IPS DF 6.9 (cell line): Measurements from ENCODE around the gene SLC17A9.

ENCODE experiments used
- DNase-seq: peaks from one replicate; pipeline ENCODE4 v3.0.0-alpha.2; 2013; ENCODE audit warnings: low read depth, low spot score
- H3K27ac ChIP-seq: one replicate; pipeline ENCODE4 v1.5.1; 2013; ENCODE audit warnings: low read length, control low read depth
- H3K27me3 ChIP-seq: 2 replicates; pipeline ENCODE4 v1.6.1; 2013; ENCODE audit warnings: mild to moderate bottlenecking, low read length; ENCODE audit not compliant: control insufficient read depth, insufficient read depth
- H3K36me3 ChIP-seq: 2 replicates; pipeline ENCODE4 v1.6.1; 2013; ENCODE audit warnings: low read length; ENCODE audit not compliant: control insufficient read depth, insufficient read depth
- H3K4me1 ChIP-seq: 2 replicates; pipeline ENCODE4 v1.6.1; 2013; ENCODE audit warnings: low read length; ENCODE audit not compliant: control insufficient read depth, insufficient read depth
- H3K4me3 ChIP-seq: 2 replicates; pipeline ENCODE4 v1.5.1; 2013; ENCODE audit warnings: mild to moderate bottlenecking, low read length
- H3K9me3 ChIP-seq: 2 replicates; pipeline ENCODE4 v1.6.1; 2013; ENCODE audit warnings: low read length, inconsistent platforms; ENCODE audit not compliant: control insufficient read depth, insufficient read depth
- WGBS: extraction: QIAGEN DNeasy Blood & Tissue Kit; methylation state at CpG from one replicate; pipeline ENCODE4 v1.1.7; 2013; ENCODE audit warnings: mixed read lengths, missing lambda C conversion rate; ENCODE audit not compliant: insufficient read length, insufficient coverage; 5-methylcytosine and 5-hydroxymethylcytosine counted together

Gene SLC17A9

GRCh38 chr20:62979876-62980373 lies 27.4 kb downstream of the SLC17A9 start:
- H3K27me3 ChIP-seq = no peaks in the 10 kb centered on the region
- WGBS = no CpG with 5 or more reads among the region's 19 CpGs
- DNase-seq = no peak

GRCh38 chr20:62980380-62980960 lies 28.0 kb downstream of the SLC17A9 start:
- no peak overlapping the region for H3K4me3 ChIP-seq
- no peak for DNase-seq
- H3K4me1 ChIP-seq = 0 out of 2 replicates have a peak, but pooled peaks cover 5% of the 10 kb centered on the region
- no peaks in the 10 kb centered on the region for H3K9me3 ChIP-seq
- H3K27ac ChIP-seq = no peak overlapping the region
- H3K27me3 ChIP-seq = no peaks in the 10 kb centered on the region
- H3K36me3 ChIP-seq = no peaks in the 10 kb centered on the region
- WGBS = no CpG with 5 or more reads among the region's 19 CpGs

More at GRCh38 chr20:62979876-62980373, 27.4 kb downstream of the SLC17A9 start:
- Histone ChIP-seq H3K27ac (no peak overlapping the region), H3K4me1 (0 out of 2 replicates have a peak, but pooled peaks cover 5% of the 10 kb centered on the region), H3K4me3 (no peak overlapping the region), H3K9me3 (no peaks in the 10 kb centered on the region), H3K36me3 (no peaks in the 10 kb centered on the region)

- WGBS = no CpG with 5 or more reads among the region's 28 CpGs
Measured at GRCh38 chr20:62980970-62981369, 28.5 kb downstream of the SLC17A9 start.

GRCh38 chr20:62982124-62983075 lies 29.9 kb downstream of the SLC17A9 start:
- Histone ChIP-seq H3K4me1 (peaks cover 9% of the 10 kb centered on the region), H3K27ac (no peak overlapping the region)
- no CpG with 5 or more reads among the region's 21 CpGs for WGBS

More at GRCh38 chr20:62980970-62981369, 28.5 kb downstream of the SLC17A9 start:
- Histone ChIP-seq H3K27ac (no peak overlapping the region), H3K4me3 (no peak overlapping the region), H3K36me3 (no peaks in the 10 kb centered on the region), H3K9me3 (no peaks in the 10 kb centered on the region), H3K27me3 (no peaks in the 10 kb centered on the region), H3K4me1 (0 out of 2 replicates have a peak, but pooled peaks cover 5% of the 10 kb centered on the region)
- DNase-seq = no peak

GRCh38 chr20:62983210-62983609 lies 30.7 kb downstream of the SLC17A9 start:
- H3K27me3 ChIP-seq = no peaks in the 10 kb centered on the region

More at GRCh38 chr20:62982124-62983075, 29.9 kb downstream of the SLC17A9 start:
- DNase-seq = no peak
- no peaks in the 10 kb centered on the region for H3K36me3 ChIP-seq
- H3K27me3 ChIP-seq = no peaks in the 10 kb centered on the region
- no peaks in the 10 kb centered on the region for H3K9me3 ChIP-seq
- no peak overlapping the region for H3K4me3 ChIP-seq

GRCh38 chr20:62984666-62985443 lies 32.3 kb downstream of the SLC17A9 start:
- no peak for DNase-seq
- Histone ChIP-seq H3K27me3 (no peaks in the 10 kb centered on the region), H3K4me1 (peaks cover 7% of the 10 kb centered on the region), H3K9me3 (no peaks in the 10 kb centered on the region), H3K4me3 (no peak overlapping the region), H3K36me3 (no peaks in the 10 kb centered on the region), H3K27ac (no peak overlapping the region)
- WGBS = no CpG with 5 or more reads among the region's 18 CpGs

More at GRCh38 chr20:62983210-62983609, 30.7 kb downstream of the SLC17A9 start:
- no peaks in the 10 kb centered on the region for H3K9me3 ChIP-seq
- no peak for DNase-seq
- no peak overlapping the region for H3K27ac ChIP-seq
- WGBS = no CpG with 5 or more reads among the region's 6 CpGs
- no peaks in the 10 kb centered on the region for H3K36me3 ChIP-seq
- no peak overlapping the region for H3K4me3 ChIP-seq
- peaks cover 9% of the 10 kb centered on the region for H3K4me1 ChIP-seq

GRCh38 chr20:62985444-62985778 lies 32.9 kb downstream of the SLC17A9 start:
- DNase-seq = no peak
- H3K4me1 ChIP-seq = peaks cover 5% of the 10 kb centered on the region
- no peak overlapping the region for H3K27ac ChIP-seq
- H3K27me3 ChIP-seq = no peaks in the 10 kb centered on the region
- no peak overlapping the region for H3K4me3 ChIP-seq
- H3K9me3 ChIP-seq = no peaks in the 10 kb centered on the region
- no CpG with 5 or more reads among the region's 14 CpGs for whole genome bisulfite sequencing
- no peaks in the 10 kb centered on the region for H3K36me3 ChIP-seq

GRCh38 chr20:62986257-62986800 lies 33.8 kb downstream of the SLC17A9 start:
- Histone ChIP-seq H3K4me3 (no peak overlapping the region; the same call in 1 of the 2 replicates), H3K27me3 (no peaks in the 10 kb centered on the region), H3K36me3 (no peaks in the 10 kb centered on the region), H3K27ac (no peak overlapping the region), H3K4me1 (peaks cover 5% of the 10 kb centered on the region), H3K9me3 (no peaks in the 10 kb centered on the region)
- no peak for DNase-seq
- WGBS = no CpG with 5 or more reads among the region's 6 CpGs

GRCh38 chr20:62987114-62987513 lies 34.6 kb downstream of the SLC17A9 start:
- no peak overlapping the region for H3K4me3 ChIP-seq
- H3K9me3 ChIP-seq = no peaks in the 10 kb centered on the region
- H3K27ac ChIP-seq = no peak overlapping the region
- no peaks in the 10 kb centered on the region for H3K36me3 ChIP-seq
- no CpG with 5 or more reads among the region's 10 CpGs for WGBS
- H3K27me3 ChIP-seq = no peaks in the 10 kb centered on the region
- no peak for DNase-seq
- peaks cover 5% of the 10 kb centered on the region for H3K4me1 ChIP-seq

GRCh38 chr20:62989201-62989601 lies 36.7 kb downstream of the SLC17A9 start:
- Histone ChIP-seq H3K27me3 (no peaks in the 10 kb centered on the region), H3K36me3 (no peaks in the 10 kb centered on the region), H3K4me1 (peaks cover 5% of the 10 kb centered on the region), H3K4me3 (no peak overlapping the region), H3K9me3 (no peaks in the 10 kb centered on the region), H3K27ac (no peak overlapping the region)
- no CpG with 5 or more reads among the region's 11 CpGs for WGBS
- DNase-seq = no peak
